ENCODE data around the gene WDPCP. TPM values are rescaled to one million over a fixed set of nuclear protein-coding genes. Genes with fewer than 3 reads are reported as not detected.

The WDPCP gene
- total RNA-seq, 1 donor from 2014 or later = 30.7 TPM

DNA sequence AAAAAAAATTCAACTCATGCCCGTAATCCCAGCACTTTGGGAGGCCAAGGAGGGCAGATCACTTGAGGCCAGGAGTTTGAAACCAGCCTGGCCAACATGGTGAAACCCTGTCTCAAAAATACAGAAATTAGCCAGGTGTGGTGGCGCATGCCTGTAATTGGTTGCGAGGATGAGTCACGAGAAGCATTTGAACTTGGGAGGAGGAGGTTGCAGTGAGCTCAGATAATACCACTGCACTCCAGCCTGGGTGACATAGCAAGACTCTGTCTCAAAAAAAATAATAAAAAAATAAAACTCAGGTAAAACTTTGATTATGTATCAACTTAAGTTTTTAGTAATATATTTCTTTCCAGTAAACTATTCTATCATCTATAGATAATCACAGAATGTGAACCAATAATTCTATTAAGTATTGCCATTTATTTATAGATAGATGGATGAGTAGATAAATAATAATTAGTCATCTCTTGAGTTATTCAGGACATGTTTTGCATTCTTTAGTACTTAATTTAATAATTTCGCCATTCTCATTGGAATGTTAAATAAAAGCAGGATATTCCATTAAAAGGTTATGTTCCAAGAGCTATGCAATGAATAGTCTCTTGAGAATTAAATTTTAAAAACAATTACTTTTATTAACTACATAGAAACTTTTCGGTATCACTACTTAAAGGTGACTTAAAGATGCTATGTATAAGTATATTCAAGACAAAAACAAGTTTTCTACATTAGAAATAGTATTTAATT is 48.7 kb downstream of the WDPCP start:
- TF ChIP-seq CTCF (IDR thresholded peaks at IDR 0.05; ENCODE audit: unreplicated experiment) = no peak
- H3K4me3 Mint-ChIP-seq = no peak overlapping the region
- peaks cover 7% of the 10 kb centered on the region for H3K36me3 Mint-ChIP-seq
- peaks cover 14% of the 10 kb centered on the region for H3K4me1 Mint-ChIP-seq
- H3K27me3 Mint-ChIP-seq (ENCODE audit: low read depth) = no peaks in the 10 kb centered on the region
- no peak for DNase-seq (ENCODE audit: low spot score in 2 of 2, unreplicated experiment in 2 of 2)
- H3K27ac Mint-ChIP-seq = peak overlapping the region; percentile 43
- peaks cover 17% of the 10 kb centered on the region for H3K9me3 Mint-ChIP-seq

DNA sequence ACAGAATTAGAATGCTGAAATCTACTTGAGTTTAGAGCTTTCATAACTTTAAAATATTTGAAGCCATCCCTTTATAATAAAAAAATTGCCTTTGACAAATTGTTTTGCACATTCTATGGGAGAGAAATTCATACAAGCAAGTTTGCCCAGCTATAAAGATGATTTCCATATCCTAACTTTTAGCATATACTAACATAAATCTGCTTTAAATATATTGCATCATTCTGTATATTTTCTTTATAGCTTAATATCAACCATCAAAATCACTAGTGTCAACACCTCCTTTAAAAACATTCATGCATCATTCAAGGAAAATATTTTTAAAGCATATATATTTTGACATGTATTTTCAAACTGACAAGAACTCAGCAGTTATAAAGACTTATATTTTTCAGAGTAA is 49.9 kb downstream of the WDPCP start:
- Mint-ChIP-seq H3K4me3 (no peak overlapping the region), H3K4me1 (peaks cover 13% of the 10 kb centered on the region), H3K27me3 (ENCODE audit: low read depth) (no peaks in the 10 kb centered on the region), H3K9me3 (peaks cover 22% of the 10 kb centered on the region), H3K36me3 (peaks cover 14% of the 10 kb centered on the region), H3K27ac (no peak overlapping the region)
- DNase-seq (ENCODE audit: low spot score in 2 of 2, unreplicated experiment in 2 of 2) = no peak
- no peak for TF ChIP-seq CTCF (IDR thresholded peaks at IDR 0.05; ENCODE audit: unreplicated experiment)

DNA sequence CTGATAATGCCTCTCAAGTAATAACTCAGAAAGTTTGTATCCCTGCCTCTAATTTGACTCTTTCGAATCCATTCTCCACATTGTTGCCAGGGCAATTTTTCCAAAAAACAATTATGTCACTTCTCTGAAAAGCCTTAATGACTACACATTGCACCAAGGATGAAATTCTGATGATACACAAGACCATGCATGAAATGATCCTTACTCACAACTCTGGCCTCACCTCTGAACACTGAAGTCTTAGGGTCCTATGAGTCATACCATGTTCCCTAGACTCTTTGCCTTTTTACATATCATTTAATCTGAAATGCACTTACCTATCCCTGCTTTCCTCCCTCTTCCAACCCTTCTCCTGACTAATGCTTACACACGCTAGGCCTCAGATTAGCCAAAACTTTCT is 51.0 kb downstream of the WDPCP start:
- H3K36me3 Mint-ChIP-seq = peaks cover 24% of the 10 kb centered on the region
- no peak overlapping the region for H3K4me3 Mint-ChIP-seq
- no peak overlapping the region for H3K27ac Mint-ChIP-seq
- DNase-seq (ENCODE audit: low spot score in 2 of 2, unreplicated experiment in 2 of 2) = no peak
- H3K4me1 Mint-ChIP-seq = peaks cover 13% of the 10 kb centered on the region
- no peak for TF ChIP-seq CTCF (IDR thresholded peaks at IDR 0.05; ENCODE audit: unreplicated experiment)
- no peaks in the 10 kb centered on the region for H3K27me3 Mint-ChIP-seq (ENCODE audit: low read depth)
- H3K9me3 Mint-ChIP-seq = peaks cover 33% of the 10 kb centered on the region

DNA sequence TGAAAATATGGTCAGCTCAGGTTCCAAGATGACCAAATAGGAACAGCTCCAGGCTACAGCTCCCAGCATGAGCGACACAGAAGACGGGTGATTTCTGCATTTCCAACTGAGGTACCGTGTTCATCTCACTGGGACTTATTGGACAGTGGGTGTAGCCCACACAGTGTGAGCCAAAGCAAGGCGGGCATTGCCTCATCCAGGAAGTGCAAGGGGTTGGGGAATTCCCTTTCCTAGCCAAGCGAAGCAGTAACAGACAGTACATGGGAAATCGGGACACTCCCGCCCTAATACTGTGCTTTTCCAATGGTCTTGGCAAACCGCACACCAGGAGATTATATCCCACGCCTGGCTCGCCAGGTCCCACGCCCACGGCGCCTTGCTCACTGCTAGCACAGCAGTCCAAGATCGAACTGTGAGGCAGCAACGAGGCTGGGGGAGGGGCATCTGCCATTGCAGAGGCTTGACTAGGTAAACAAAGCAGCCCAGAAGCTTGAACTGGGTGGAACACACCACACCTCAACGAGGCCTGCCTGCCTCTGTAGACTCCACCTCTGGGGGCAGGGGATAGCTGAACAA is 57.5 kb downstream of the WDPCP start:
- H3K27ac Mint-ChIP-seq = no peak overlapping the region
- H3K9me3 Mint-ChIP-seq = peaks cover 49% of the 10 kb centered on the region
- no peak overlapping the region for H3K4me3 Mint-ChIP-seq
- TF ChIP-seq CTCF (IDR thresholded peaks at IDR 0.05; ENCODE audit: unreplicated experiment) = no peak
- DNase-seq (ENCODE audit: low spot score in 2 of 2, unreplicated experiment in 2 of 2) = no peak
- peaks cover 42% of the 10 kb centered on the region for H3K36me3 Mint-ChIP-seq
- H3K27me3 Mint-ChIP-seq (ENCODE audit: low read depth) = no peaks in the 10 kb centered on the region
- no peaks in the 10 kb centered on the region for H3K4me1 Mint-ChIP-seq

DNA sequence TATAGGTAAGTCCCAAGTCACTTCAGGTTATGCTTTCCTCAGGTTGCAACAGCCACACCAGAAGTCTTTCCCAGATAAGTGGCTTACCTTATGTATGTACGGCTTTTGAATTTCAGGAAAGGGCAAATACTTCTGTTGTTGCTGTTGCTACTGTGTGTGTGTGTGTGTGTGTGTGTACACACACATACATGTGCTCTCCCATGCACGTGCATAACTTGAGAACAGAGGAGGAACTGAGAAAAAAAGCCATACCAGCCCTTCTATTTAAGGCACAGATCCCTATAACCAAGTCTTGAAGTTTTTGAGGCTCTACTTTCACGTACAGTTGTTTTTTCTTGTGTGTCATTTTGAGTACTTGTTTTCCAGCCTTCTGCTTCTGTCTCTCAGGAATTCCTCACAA is 62.4 kb downstream of the WDPCP start:
- TF ChIP-seq CTCF (IDR thresholded peaks at IDR 0.05; ENCODE audit: unreplicated experiment) = no peak
- peaks cover 50% of the 10 kb centered on the region for H3K9me3 Mint-ChIP-seq
- no peak overlapping the region for H3K27ac Mint-ChIP-seq
- DNase-seq (ENCODE audit: low spot score in 2 of 2, unreplicated experiment in 2 of 2) = no peak
- peaks cover 38% of the 10 kb centered on the region for H3K36me3 Mint-ChIP-seq
- H3K4me3 Mint-ChIP-seq = no peak overlapping the region
- H3K27me3 Mint-ChIP-seq (ENCODE audit: low read depth) = no peaks in the 10 kb centered on the region
- H3K4me1 Mint-ChIP-seq = no peaks in the 10 kb centered on the region

All from mesothelial cell of epicardium (in vitro differentiated cells).